Smooth muscle cell (in vitro differentiated cells): ENCODE measurements around the gene CDK5RAP2. TPM values are rescaled to one million over a fixed set of nuclear protein-coding genes. Genes with fewer than 3 reads are reported as not detected.

Experiments used
- DNase-seq: peaks from one replicate; lab custom pipeline; 2025; ENCODE audit not compliant: unreplicated experiment; lab: John Stamatoyannopoulos, UW
- H2AFZ ChIP-seq: fragments of 200-600 bp; sonication (generic); 2 replicates; pipeline ENCODE4 v1.6.0; 2016; ENCODE audit warnings: antibody characterized with exemption, low read depth, mild to moderate bottlenecking
- H3F3A ChIP-seq: fragments of 200-600 bp; sonication (generic); 2 replicates; pipeline ENCODE4 v1.6.0; 2017; ENCODE audit warnings: antibody characterized with exemption, low read depth
- H3K27ac ChIP-seq: fragments of 200-600 bp; sonication (generic); 2 replicates; pipeline ENCODE4 v1.5.1; 2016; ENCODE audit warnings: low read depth, mild to moderate bottlenecking
- H3K27me3 ChIP-seq: fragments of 200-600 bp; sonication (generic); 2 replicates; pipeline ENCODE4 v1.6.1; 2016; ENCODE audit warnings: low read depth, mild to moderate bottlenecking
- H3K36me3 ChIP-seq: fragments of 200-600 bp; sonication (generic); 2 replicates; pipeline ENCODE4 v1.5.1; 2016; ENCODE audit warnings: low read depth
- H3K4me1 ChIP-seq: fragments of 200-600 bp; sonication (generic); 2 replicates; pipeline ENCODE4 v1.5.1; 2016; ENCODE audit warnings: low read depth
- H3K4me2 ChIP-seq: fragments of 200-600 bp; sonication (generic); 2 replicates; pipeline ENCODE4 v1.6.0; 2016; ENCODE audit warnings: mild to moderate bottlenecking
- H3K4me3 ChIP-seq: fragments of 200-600 bp; sonication (generic); 2 replicates; pipeline ENCODE4 v1.5.1; 2016; ENCODE audit warnings: mild to moderate bottlenecking
- H3K79me2 ChIP-seq: fragments of 200-600 bp; sonication (generic); 2 replicates; pipeline ENCODE4 v1.6.0; 2016; ENCODE audit warnings: low read depth, mild to moderate bottlenecking
- H3K9ac ChIP-seq: fragments of 200-600 bp; sonication (generic); 2 replicates; pipeline ENCODE4 v1.6.0; 2016; ENCODE audit warnings: low read depth
- H3K9me3 ChIP-seq: fragments of 200-600 bp; sonication (generic); replicated peaks from 2 replicates; pipeline ENCODE4 v1.5.1; 2016; ENCODE audit warnings: low read depth
- H4K20me1 ChIP-seq: fragments of 200-600 bp; sonication (generic); 2 replicates; pipeline ENCODE4 v1.6.0; 2016; ENCODE audit warnings: low read depth
- CTCF ChIP-seq: fragments of 200-600 bp; sonication (generic); IDR thresholded peaks from 2 replicates; pipeline ENCODE4 v1.5.1; 2017; ENCODE audit warnings: borderline replicate concordance, mild to moderate bottlenecking, antibody characterized with exemption; ENCODE audit not compliant: insufficient read depth, poor library complexity, severe bottlenecking
- WGBS: methylation state at CpG from one replicate; pipeline ENCODE4 v1.1.7; 2016; ENCODE audit warnings: low lambda C conversion rate; 5-methylcytosine and 5-hydroxymethylcytosine counted together
- polyA plus RNA-seq: library from polyadenylated mRNA; unstranded; fragments of >200 nt; fragmentation: Nextera tagmentation; extraction: Ambion mirVana; gene quantifications from 2 replicates; pipeline ENCODE4 v1.2.1, GENCODE V29; 2016
- total RNA-seq: library from RNA; depleted of rRNA; stranded (reverse); fragments of >200 nt; gene quantifications from 2 replicates; pipeline ENCODE4 v1.2.3, GENCODE V29; 2014

The CDK5RAP2 gene
- total and polyA plus RNA-seq, 2 experiments from 2014 or later = 33.7 to 38.3 TPM

- no peaks in the 10 kb centered on the region for H3K9me3 ChIP-seq
- H3K4me3 ChIP-seq = no peak overlapping the region
- WGBS = 42% methylated on average over 2 of the region's 2 CpGs
- TF ChIP-seq CTCF = no peak
- H3K79me2 ChIP-seq = no peaks in the 10 kb centered on the region
- H2AFZ ChIP-seq = no peak overlapping the region
- no peak overlapping the region for H3K4me2 ChIP-seq
- H3K9ac ChIP-seq = no peak overlapping the region
- no peak for DNase-seq
- peak overlapping the region; percentile 97 for H3K27ac ChIP-seq
- no peaks in the 10 kb centered on the region for H3K27me3 ChIP-seq
- H3K4me1 ChIP-seq = no peaks in the 10 kb centered on the region
- H3K36me3 ChIP-seq = no peaks in the 10 kb centered on the region
- no peaks in the 10 kb centered on the region for H4K20me1 ChIP-seq
- H3F3A ChIP-seq = peaks cover 20% of the 10 kb centered on the region
Measured at GRCh38 chr9:120443489-120443888, 136.5 kb downstream of the CDK5RAP2 start.

- no peaks in the 10 kb centered on the region for H3K79me2 ChIP-seq
- no peak overlapping the region for H2AFZ ChIP-seq
- peak overlapping the region; percentile 97 for H3K27ac ChIP-seq
- H4K20me1 ChIP-seq = no peaks in the 10 kb centered on the region
- H3K4me2 ChIP-seq = no peak overlapping the region
- H3K4me1 ChIP-seq = no peaks in the 10 kb centered on the region
- no peaks in the 10 kb centered on the region for H3K27me3 ChIP-seq
- no peak overlapping the region for H3K4me3 ChIP-seq
- peaks cover 25% of the 10 kb centered on the region for H3F3A ChIP-seq
- DNase-seq = no peak
- no peaks in the 10 kb centered on the region for H3K9me3 ChIP-seq
- no peaks in the 10 kb centered on the region for H3K36me3 ChIP-seq
- TF ChIP-seq CTCF = no peak
- WGBS = 80% methylated on average over 6 of the region's 6 CpGs
- peak overlapping the region; percentile 83 for H3K9ac ChIP-seq
Measured at GRCh38 chr9:120442308-120442995, 137.5 kb downstream of the CDK5RAP2 start.

GRCh38 chr9:120441426-120442307 is 138.3 kb downstream of the CDK5RAP2 start:
- H3K4me1 ChIP-seq = peaks cover 2% of the 10 kb centered on the region
- H2AFZ ChIP-seq = no peak overlapping the region
- TF ChIP-seq CTCF = no peak
- peak overlapping the region; percentile 83 for H3K9ac ChIP-seq
- H4K20me1 ChIP-seq = no peaks in the 10 kb centered on the region
- peaks cover 32% of the 10 kb centered on the region for H3F3A ChIP-seq
- no peak overlapping the region for H3K4me3 ChIP-seq
- peak overlapping the region; percentile 97 for H3K27ac ChIP-seq
- WGBS = 34% methylated on average over 9 of the region's 9 CpGs
- no peak for DNase-seq
- H3K9me3 ChIP-seq = no peaks in the 10 kb centered on the region
- H3K79me2 ChIP-seq = no peaks in the 10 kb centered on the region
- peak overlapping the region; percentile 63 for H3K4me2 ChIP-seq
- H3K27me3 ChIP-seq = no peaks in the 10 kb centered on the region
- H3K36me3 ChIP-seq = no peaks in the 10 kb centered on the region
